Measurements from ENCODE around the gene PSD. TPM values are rescaled to one million over a fixed set of nuclear protein-coding genes. Genes with fewer than 3 reads are reported as not detected.

The PSD gene
- total RNA-seq, 1 experiment from 2014 or later, result 3.4 TPM

- Mint-ChIP-seq H3K4me1 (peaks cover 16 to 24% of the 10 kb centered on the region in 2 experiments), H3K27me3 (ENCODE audit: low read depth) (peaks cover 22% of the 10 kb centered on the region), H3K4me3 (peak overlapping the region; percentile 92 to 97), H3K36me3 (ENCODE audit: insufficient read depth in 1 of 3, low read depth in 3 of 3) (peaks cover 6 to 17% (median 16%) of the 10 kb centered on the region in 3 experiments; a peak in 5 of 7 replicates), H3K27ac (no peak overlapping the region), H3K9me3 (no peaks in the 10 kb centered on the region; a peak in 1 of 5 replicates)
- H3K79me1 ChIP-seq (ENCODE audit: insufficient read depth, low read depth, low read length, poor library complexity, severe bottlenecking), result no peaks in the 10 kb centered on the region
- no peak overlapping the region for H2AK5ac ChIP-seq (ENCODE audit: insufficient read length, low read length)
- no peak overlapping the region for H2BK12ac ChIP-seq (ENCODE audit: insufficient read length, low read depth, low read length)
- H3T11ph ChIP-seq (ENCODE audit: low read length), result no peak overlapping the region
- WGBS (ENCODE audit: extremely low coverage, insufficient read length, low lambda C conversion rate), result no CpG with 5 or more reads among the region's 62 CpGs
- no peak overlapping the region for H2BK5ac ChIP-seq (ENCODE audit: insufficient read length, low read length)
- H3K9me3 ChIP-seq (ENCODE audit: control insufficient read depth, low read depth, low read length), result no peaks in the 10 kb centered on the region
- no peak overlapping the region for H3K56ac ChIP-seq (ENCODE audit: insufficient read length, low read depth, low read length)
- H4K8ac ChIP-seq (replicated peaks; ENCODE audit: insufficient read length, low read depth, low read length), result no peak overlapping the region
- DNase-seq, result peak; percentile 72
- no peaks in the 10 kb centered on the region for H3K27me3 ChIP-seq (ENCODE audit: insufficient read depth, low read length)
- no peak overlapping the region for H2AFZ ChIP-seq (ENCODE audit: low read length)
- H3K79me2 ChIP-seq (ENCODE audit: insufficient read depth, low read length), result no peaks in the 10 kb centered on the region
- no peaks in the 10 kb centered on the region for H4K20me1 ChIP-seq (ENCODE audit: control insufficient read depth, insufficient read depth, insufficient read length)
- peaks cover 2% of the 10 kb centered on the region; the same call in 1 of the 2 replicates for H3K4me1 ChIP-seq (ENCODE audit: insufficient read depth, low read length)
- no peak overlapping the region for H4K91ac ChIP-seq (ENCODE audit: insufficient read length, low read depth, low read length)
- no peak overlapping the region for H3K4ac ChIP-seq (ENCODE audit: low read depth, low read length)
- peak overlapping the region; percentile 40 for H3K9ac ChIP-seq (ENCODE audit: extremely low read depth, insufficient read length, low read length)
- TF ChIP-seq CTCF (conservative IDR thresholded peaks at IDR 0.05), result no peak
- H2BK15ac ChIP-seq (ENCODE audit: low read depth, low read length), result no peak overlapping the region
- peaks cover 35% of the 10 kb centered on the region for H3K23me2 ChIP-seq (ENCODE audit: insufficient read length, low read depth, low read length, poor library complexity, severe bottlenecking)
- H3K14ac ChIP-seq (ENCODE audit: insufficient read depth, low read length), result no peak overlapping the region
- peak overlapping the region; percentile 27 for H3K18ac ChIP-seq (ENCODE audit: insufficient read length, low read depth, low read length)
- H3K4me2 ChIP-seq (ENCODE audit: insufficient read depth, insufficient read length, low read length), result peak overlapping the region; percentile 74
- no peak overlapping the region for H2BK20ac ChIP-seq (ENCODE audit: low read depth, low read length, poor library complexity, severe bottlenecking)
- no peak overlapping the region for H3K27ac ChIP-seq (ENCODE audit: insufficient read length, low read depth, low read length)
- no peak overlapping the region for H3K23ac ChIP-seq (ENCODE audit: insufficient read length, low read depth, low read length)
- H2BK120ac ChIP-seq (ENCODE audit: low read depth, low read length, poor library complexity, severe bottlenecking), result no peak overlapping the region
- H4K5ac ChIP-seq (ENCODE audit: insufficient read length, low read depth, low read length), result no peak overlapping the region
Observed at GRCh38 chr10:102421757-102422512, 3.4 kb upstream of the PSD start.

All from H9 (cell line).